Forelimb muscle (tissue), 1 donor: Measurements from ENCODE around the gene IFT43. TPM values are rescaled to one million over a fixed set of nuclear protein-coding genes. Genes with fewer than 3 reads are reported as not detected.

Source experiments
- DNase-seq: peaks from one replicate; pipeline ENCODE4 v3.0.0-alpha.2; 2013; ENCODE audit warnings: low read depth
- polyA plus RNA-seq: library from polyadenylated mRNA; unstranded; fragments of 120-200 nt; gene quantifications from one replicate; pipeline ENCODE4 v1.2.1, GENCODE V29; 2013; ENCODE audit not compliant: insufficient read length

The IFT43 gene
- polyA plus RNA-seq, 1 donor, result 23.4 TPM

- no peak for DNase-seq
Observed at GRCh38 chr14:76109087-76109880, 123.7 kb downstream of the IFT43 start.

- no peak for DNase-seq
Observed at GRCh38 chr14:76112889-76113624, 127.5 kb downstream of the IFT43 start.

GRCh38 chr14:76113691-76114090 lies 128.1 kb downstream of the IFT43 start:
- no peak for DNase-seq

- DNase-seq, result no peak
Observed at GRCh38 chr14:76115010-76115422, 129.5 kb downstream of the IFT43 start.

GRCh38 chr14:76117789-76118484 lies 132.4 kb downstream of the IFT43 start:
- no peak for DNase-seq

GRCh38 chr14:76118594-76118993 lies 133.0 kb downstream of the IFT43 start:
- no peak for DNase-seq

GRCh38 chr14:76121089-76121748 lies 135.7 kb downstream of the IFT43 start:
- DNase-seq, result no peak

- no peak for DNase-seq
Observed at GRCh38 chr14:76123426-76124225, 138.1 kb downstream of the IFT43 start.

- no peak for DNase-seq
Observed at GRCh38 chr14:76125511-76125910, 139.9 kb downstream of the IFT43 start.

- DNase-seq, result no peak
Observed at GRCh38 chr14:76126076-76126475, 140.5 kb downstream of the IFT43 start.

- no peak for DNase-seq
Observed at GRCh38 chr14:76129851-76130576, 144.5 kb downstream of the IFT43 start.

- DNase-seq, result no peak
Observed at GRCh38 chr14:76131071-76131965, 145.8 kb downstream of the IFT43 start.

GRCh38 chr14:76133103-76133502 lies 147.5 kb downstream of the IFT43 start:
- DNase-seq, result no peak

Other genes starting within 250 kb of the IFT43 start
- 104 TPM for gene TGFB3, start 3.8 kb upstream of the IFT43 start, polyA plus RNA-seq
- 20.8 TPM for gene GPATCH2L, start 166.2 kb downstream of the IFT43 start, polyA plus RNA-seq